Superior temporal gyrus (tissue), 1 donor: ENCODE data around the gene DDB1.

ENCODE experiments used
- DNase-seq: peaks from one replicate; pipeline ENCODE4 v3.0.0-alpha.2; 2016; ENCODE audit errors: extremely low spot score

DDB1 gene

DNA sequence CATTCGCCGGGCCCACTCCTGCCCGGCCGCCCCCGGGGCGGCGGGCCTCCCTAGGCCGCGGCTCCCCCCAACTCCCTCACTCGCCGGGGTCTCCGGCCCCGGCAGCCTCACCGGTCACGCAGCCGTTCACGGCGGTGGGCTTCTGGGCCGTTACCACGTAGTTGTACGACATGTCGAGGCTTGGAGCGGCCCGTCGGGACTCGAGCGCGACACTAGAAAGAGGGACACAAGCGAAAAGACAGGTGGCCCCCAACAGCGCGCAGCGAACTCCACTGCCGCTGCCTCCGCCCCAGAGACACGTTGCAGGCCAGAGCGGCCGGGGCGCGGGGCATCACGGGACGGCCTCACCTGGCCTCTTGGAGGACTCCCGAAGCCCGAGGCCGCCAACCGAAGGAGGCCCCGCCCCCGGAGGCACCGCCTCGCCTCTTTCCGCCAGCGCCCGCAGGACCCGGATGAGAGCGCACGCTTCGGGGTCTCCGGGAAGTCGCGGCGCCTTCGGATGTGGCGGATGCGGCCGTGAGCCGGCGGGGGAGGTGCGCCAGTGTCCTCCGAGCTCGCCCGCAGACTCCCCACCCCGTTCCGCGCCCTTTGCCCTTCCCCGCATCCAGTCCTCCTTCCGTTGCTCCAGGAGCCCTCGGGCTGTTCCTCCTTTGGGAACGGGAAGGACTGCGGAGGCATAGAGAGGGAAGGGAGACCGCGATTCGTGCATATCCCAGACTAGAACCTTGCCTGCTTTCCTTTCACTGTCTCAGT, at the start of gene DDB1, which contains the start of gene TKFC:
Gene DDB1 (minus strand): TSS at position 309 of the 753 bp plus-strand sequence. CDS start 137 bp downstream, at position 172.
Gene TKFC (plus strand): TSS at position 432 of the 753 bp plus-strand sequence. CDS start 1,501 bp downstream, outside the sequence.
- peak; percentile 91 for DNase-seq

GRCh38 chr11:61380884-61381283, 48.0 kb upstream of the DDB1 start:
- DNase-seq = no peak

- no peak for DNase-seq
Measured at GRCh38 chr11:61378713-61379313, 45.9 kb upstream of the DDB1 start.

GRCh38 chr11:61377461-61378160, 44.7 kb upstream of the DDB1 start:
- no peak for DNase-seq

DNA sequence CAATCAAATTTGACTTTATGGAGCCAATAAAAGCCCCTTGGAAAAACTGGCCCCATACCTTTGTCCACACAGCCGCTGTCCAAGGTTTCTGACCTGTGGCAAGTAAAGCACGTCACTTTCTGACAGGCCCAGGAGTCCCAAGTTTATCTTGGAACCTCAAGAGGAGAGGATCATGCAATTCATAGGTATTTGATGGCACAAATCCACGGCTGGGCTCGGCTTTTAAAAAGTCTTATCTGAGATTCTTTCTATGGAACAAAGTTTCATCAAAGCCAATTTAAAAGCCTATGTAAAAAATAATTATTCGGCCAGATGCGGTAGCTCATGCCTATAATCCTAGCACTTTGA, 42.8 kb upstream of the DDB1 start:
- no peak for DNase-seq

- no peak for DNase-seq
Measured at GRCh38 chr11:61372659-61373420, 39.9 kb upstream of the DDB1 start.

DNA sequence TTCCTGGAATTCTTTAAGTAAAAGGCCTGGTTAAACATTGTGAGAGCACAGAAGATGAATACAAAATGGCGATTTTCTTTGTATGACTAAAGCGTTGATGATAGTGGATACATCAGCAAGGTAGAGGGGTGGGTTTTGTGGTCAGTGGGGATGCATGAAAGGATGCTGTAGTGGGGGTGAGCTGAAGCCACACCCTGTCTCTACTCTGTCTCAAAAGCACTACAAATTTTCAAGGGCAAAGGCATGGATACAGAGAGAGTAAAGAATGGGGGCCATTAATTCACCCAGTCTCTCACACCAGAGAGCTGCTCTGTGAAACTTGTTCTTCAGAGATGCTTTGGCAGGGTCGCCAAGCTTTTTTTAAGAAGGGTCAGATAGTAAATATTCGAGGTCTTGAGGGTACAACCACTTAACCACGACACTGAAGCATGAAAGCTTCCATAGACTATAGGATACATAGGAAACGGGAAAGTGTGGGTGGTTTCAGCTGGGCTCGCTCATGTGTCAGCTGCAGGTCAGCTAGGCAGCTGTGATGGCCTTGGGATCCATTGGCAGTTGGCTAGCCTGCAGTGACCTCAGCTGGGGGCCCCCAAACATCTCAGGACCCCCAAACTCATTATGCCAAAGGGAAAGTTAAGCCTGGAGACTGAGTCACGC, 37.6 kb upstream of the DDB1 start:
- no peak for DNase-seq

DNA sequence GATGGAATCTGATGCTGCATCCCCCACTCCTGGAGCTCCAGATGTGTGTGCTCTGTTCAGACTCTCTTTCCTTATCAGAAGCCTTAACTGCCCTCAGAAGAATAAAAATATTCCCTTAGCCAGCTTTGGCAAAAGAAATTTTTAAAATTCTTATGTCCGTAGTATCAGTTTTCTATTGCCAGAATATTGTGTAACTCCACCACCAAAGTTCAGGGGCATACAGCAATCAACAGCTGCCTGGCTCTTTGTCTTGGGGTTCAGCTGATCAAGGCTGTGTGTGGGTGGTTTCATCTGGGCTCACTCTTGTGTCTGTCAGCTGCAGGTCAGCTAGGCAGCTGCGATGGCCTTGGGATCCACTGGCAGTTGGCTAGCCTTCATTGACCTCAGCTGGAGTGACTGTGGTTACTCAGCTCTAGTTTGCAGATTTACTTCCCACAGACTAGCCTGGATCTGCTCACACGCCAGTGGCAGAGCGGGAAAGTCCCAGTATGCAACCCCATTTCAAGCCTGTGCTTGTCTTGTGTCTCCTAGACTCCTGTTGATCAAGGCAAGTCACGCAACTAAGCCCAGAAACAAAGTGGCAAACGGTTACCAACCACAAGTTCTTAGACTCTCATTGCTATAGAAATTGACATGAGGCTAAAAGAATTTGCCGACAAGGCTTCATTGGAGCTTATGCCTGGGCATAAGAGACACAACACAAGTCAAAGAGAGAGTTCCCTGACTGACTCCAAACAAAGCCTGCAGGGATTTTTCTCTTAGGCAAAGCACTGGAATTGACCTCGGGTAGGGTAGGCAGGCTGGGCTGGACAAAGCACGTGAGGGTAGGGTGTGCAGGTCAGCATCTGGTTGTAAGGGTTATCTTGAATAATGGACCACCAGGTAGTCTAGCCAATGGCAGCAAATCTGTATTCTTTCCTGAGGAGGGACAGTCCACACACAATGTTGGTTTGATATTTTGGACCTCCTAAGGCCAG, 36.8 kb upstream of the DDB1 start:
- DNase-seq = no peak

DNA sequence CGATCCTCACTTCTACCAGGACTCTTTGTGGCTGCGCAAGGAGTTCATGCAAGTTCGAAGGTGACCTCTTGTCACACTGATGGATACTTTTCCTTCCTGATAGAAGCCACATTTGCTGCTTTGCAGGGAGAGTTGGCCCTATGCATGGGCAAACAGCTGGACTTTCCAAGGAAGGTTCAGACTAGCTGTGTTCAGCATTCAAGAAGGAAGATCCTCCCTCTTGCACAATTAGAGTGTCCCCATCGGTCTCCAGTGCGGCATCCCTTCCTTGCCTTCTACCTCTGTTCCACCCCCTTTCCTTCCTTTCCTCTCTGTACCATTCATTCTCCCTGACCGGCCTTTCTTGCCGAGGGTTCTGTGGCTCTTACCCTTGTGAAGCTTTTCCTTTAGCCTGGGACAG, 35.7 kb upstream of the DDB1 start:
- DNase-seq = no peak

DNA sequence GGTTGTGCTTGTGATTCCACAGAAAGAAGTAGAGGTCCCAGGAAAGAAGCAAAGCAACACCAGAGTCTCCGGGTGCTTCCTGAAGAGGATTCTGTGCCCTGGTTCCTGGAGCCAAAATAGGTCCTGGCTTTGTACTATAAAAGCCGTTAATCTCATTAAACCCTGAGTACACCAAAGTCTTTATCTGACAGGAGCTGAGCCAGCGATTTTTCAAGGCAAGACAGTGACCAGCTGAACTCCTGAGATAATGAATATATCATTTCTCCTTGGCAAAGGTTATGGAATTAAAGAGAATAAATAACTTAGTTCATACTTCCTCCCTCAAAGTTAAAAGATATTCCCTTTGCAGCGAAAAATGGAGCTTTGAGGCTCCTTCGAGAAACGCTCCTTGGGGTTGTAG, 34.5 kb upstream of the DDB1 start:
- DNase-seq = no peak

- no peak for DNase-seq
Measured at GRCh38 chr11:61364012-61364675, 31.2 kb upstream of the DDB1 start.

DNA sequence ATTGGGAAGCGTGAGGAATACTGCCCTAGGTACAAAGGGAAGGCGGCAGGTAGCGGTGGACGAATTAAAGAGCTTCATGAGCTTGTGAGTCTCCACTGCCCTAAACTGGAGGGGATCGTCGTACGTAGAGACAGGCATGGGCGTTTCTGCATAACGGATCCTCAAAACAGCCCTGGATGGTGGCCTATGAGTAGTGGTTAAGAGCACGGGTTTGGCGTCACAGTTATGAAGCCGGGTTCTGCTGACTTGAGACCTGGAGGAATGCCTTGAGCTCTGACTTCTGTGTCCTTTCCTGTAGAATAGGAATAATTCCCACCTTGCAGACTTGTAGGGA, 29.6 kb upstream of the DDB1 start:
- no peak for DNase-seq

DNA sequence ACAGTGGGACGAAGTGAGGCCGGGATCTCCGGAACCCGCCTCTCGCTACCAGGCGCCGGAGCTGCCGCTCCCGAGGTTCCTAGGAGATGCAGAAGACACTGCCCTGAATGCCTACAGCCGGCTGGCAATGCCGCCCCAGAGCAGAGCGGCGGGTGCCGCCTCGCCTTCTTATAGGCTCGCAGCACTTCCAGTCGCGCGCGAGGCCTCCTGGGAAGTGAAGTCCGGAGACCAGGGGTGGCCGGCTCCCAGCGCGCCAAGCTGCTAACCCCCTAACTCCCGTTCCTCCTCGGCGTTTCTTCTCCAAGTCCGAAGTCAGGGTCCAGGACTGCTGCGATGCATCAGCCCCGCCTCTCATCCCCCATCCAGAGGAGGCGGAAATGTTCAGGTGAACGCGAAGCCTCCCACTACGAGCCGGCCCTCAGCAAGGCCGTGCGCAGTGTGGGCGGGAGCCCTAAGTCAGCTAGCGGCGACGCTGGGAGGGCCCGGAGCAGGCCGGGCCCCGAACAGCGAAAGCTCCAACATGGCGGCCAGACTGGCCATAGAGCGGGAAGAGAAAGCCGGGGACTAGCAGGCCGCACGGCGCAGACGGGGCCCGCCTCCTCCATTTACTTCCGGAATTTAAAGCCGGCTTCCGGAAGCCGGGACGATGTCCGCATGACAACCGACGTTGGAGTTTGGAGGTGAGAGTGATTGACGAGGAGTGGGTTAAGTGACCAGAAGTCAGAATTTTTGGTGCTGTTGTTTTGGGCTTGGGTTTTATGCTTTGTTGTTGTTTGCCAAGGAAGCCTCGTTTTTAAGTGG, 29.0 kb upstream of the DDB1 start, which contains the start of the genes CYB561A3 and TMEM138:
Gene CYB561A3 (minus strand): TSS at position 142 of the 801 bp plus-strand sequence. CDS start 5,169 bp downstream, outside the sequence.
Gene TMEM138 (plus strand): TSS at position 634 of the 801 bp plus-strand sequence. CDS start 2,017 bp downstream, outside the sequence.
- peak; percentile 95 for DNase-seq

DNA sequence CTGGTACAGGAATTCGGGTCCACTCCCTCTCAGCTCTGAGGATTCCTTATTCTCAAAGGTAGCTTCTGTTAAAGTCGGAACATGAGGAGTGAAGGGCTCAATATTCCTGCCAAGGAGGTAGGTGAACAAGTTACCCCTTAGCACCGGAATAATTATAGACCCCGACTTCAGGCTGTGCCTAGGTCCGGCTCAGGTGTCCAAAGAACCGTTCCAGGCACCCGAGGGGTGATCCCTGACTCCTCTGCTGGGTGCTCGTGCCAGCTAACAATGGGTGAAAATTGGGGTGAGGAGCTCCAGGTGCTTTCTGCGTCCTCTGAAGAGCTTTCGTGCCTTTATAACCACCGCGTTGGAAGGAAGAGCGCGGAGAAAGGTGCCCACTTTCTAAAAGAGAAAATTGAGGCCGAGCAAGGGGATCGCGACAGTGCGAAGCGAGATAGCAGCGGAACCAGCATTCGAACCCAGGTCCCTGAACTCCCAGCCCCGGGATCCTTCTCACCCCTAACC, 28.4 kb upstream of the DDB1 start:
- no peak for DNase-seq

DNA sequence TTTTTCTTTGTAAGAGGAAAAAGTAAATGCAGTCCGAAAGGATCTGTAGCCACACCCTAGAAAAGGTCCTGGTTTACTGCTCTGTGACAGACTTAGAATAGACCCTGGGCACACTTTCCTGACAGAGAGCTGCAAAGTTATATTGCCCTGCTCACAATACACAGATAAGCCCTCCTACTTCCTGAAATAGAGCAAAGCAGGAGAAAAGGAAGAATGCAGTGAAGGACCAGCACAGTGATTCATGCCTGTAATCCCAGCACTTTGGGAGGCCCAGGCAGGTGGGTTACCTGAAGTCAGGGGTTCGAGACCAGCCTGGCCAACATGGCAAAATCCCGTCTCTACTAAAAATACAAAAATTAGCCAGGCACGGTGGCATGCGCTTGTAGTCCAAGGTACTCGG, 26.6 kb upstream of the DDB1 start:
- no peak for DNase-seq

DNA sequence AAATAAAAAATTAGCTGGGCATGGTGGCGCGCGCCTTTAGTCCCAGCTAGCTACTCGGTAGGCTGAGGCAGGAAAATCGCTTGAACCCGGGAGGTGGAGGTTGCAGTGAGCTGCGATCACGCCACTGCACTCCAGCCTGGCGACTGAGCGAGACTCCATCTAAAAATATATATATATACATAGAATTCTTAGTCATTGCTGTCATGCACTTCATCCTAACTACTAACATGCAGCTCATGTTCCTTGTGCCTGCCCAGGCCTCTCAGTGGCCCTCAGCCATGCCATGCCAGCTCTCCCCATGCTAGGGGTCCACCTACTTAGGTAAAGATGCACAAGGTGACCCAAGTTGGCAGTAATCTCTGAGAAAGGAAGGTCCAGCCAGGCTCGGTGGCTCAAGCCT, 25.7 kb upstream of the DDB1 start:
- no peak for DNase-seq

DNA sequence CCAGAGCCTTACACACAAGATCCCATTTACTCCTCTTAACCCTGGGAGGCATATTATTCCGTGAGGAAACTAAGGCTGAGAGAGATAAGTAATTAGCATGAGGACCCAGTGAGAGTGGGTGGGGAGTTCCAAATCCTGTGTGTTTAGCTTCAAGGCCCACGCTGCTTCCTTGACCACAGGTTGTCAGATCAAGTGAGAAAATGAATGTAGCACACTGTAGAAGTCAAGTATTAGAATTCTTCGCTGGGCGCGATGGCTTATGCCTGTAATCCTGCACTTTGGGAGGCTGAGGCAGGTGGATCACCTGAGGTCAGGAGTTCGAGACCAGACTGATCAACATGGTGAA, 25.0 kb upstream of the DDB1 start:
- no peak for DNase-seq

- DNase-seq = no peak
Measured at GRCh38 chr11:61357233-61357893, 24.5 kb upstream of the DDB1 start.
